Superior temporal gyrus (tissue), 1 donor: ENCODE data around the gene NDUFB3.

Source experiments
- DNase-seq: peaks from one replicate; pipeline ENCODE4 v3.0.0-alpha.2; 2016; ENCODE audit errors: extremely low spot score

Gene NDUFB3

GRCh38 chr2:201128933-201129505 lies 57.2 kb downstream of the NDUFB3 start:
- no peak for DNase-seq

GRCh38 chr2:201130524-201131186 lies 58.9 kb downstream of the NDUFB3 start:
- DNase-seq: no peak

- no peak for DNase-seq
These were observed 60.7 kb downstream of the NDUFB3 start for GRCh38 chr2:201132518-201132917.
